GM19452 (cell line): Measurements from ENCODE around the gene TPST2.
"Not testable (repeated sequence)": the region's sequence is repeated elsewhere in the genome, so short reads cannot be mapped to it uniquely, and the experiment has no call there.

ENCODE experiments used
- ATAC-seq: cut with Tn5 transposase; IDR thresholded peaks from one replicate; pipeline ENCODE4 v1.9.1; 2021; ENCODE audit not compliant: unreplicated experiment

The TPST2 gene

DNA sequence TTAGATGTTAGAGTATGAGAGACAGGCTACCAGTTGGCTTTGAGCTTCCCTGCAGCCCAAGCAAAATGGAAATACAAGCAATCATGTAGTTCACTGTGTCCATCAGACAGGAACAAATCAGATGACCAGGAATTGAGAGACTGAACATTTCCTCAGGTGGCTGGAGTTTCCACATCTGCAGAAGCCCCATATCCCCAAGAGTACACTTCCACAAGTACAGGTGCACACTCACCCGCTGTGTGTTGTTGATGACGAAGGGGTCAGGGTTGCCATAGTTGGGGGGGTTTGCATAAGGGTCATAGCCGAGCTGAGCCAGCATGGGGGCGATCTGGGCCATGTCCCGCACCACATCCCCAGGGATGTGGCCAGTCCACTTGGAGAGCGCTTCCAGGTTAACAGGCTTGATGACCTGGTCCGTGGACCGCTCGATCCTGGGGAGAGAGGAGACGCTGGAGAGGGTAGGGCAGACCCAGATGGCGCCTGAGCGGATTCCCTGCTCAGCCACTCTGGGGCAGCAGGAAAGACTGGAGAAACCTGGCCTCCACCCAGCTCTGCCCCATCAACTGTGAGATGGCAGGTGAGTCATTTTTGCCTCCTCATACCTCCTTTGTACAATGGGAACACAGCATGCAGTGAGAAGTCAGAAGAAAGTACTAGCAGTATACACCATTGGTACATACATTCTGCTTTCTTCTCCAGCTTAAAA is 53.7 kb downstream of the TPST2 start:
- no peak for ATAC-seq

DNA sequence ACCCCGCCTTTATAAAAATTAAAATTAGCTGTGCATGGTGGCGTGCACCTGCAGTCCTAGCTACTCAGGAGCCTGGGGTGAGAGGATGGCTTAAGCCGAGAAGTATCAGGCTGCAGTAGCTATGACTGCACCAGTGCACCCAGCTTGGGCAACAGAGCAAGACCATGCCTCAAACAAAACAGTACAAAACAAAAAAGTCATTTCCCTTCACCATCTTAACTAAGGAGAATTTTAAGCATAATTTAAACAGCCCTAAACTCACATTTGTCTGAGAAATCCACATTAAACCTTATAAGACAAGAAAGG is 54.4 kb downstream of the TPST2 start:
- ATAC-seq, result no peak

DNA sequence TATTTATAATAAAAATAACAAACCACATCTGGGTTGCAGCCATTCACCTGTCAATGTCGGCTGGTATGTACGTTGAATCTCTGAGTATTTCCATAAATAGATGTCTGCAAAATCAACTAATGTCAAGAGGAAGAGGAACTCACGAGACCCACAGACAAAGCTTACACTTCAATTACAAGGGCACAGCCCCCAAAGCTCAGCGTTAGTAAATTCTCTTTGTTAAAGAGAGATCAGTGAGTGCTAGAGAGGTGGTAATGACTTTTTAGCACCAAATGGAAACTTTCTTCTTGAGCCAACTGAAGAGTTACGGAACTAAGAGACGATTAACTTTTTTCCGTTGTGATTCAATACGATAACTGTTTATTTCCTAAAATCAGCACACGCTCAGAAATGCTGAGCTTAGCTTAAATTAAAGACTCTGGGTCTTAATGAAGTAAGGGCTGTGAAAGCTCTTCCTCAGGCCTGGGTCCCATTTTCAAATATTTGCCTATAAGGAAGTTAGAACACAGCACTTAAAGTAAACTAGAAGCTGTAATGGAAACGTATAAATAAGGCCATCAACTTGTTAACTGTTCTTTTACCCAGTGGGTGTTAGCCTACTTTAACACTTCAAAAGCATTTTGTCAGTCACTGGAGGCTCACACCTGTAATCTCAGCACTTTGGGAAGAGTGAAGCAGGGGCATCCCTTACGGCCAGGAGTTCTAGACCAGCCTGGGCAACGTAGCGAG is 54.9 kb downstream of the TPST2 start:
- ATAC-seq, result no peak

DNA sequence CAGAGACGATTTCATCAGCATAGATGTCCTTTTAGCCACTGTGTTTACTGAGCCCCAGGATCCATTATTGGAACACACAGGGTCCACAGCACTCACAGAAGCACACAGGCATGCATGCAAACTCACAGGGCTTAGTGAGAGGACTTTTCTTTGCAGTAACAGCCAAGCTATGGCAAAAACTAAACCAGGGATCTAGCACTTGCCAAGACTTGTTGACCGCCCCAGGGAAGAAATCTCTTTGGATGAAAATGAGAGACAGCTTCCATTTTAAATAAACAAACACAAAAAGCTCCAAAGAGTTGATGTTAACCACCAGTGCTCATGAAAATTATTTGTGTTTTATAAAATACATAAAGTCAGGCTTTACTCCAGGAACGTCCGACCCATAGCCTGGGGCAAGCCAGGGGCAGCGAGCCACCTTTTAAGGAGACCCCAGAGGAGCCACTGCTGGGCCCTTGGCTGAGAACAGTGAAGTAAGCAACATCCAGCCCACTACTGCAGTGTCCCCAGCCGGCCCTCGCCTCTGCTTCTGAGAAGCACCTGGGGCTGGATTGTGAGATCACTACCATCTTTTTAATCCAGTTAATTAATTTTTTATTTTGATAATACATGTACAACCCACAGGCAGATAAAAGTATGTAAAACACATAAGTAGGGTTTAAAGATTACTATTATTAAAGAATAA is 55.6 kb downstream of the TPST2 start:
- ATAC-seq, result no peak

DNA sequence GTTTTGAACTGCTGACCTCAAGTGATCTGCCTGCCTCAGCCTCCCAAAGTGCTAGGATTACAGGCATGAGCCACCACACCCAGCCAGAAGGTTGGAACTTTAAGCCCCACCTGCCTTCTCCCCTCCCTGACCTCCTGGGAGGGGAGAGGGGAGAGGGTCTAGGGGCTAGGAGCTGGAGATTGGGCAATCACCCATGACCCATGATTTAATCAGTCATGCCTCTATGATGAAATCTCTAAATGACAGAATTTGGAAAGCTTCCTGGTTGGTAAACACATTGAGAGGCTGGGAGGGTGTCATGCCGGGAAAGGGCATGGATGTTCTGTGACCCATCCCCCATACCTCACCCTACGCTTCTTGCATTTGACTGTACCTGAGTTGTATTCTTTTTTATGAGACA is 60.6 kb downstream of the TPST2 start:
- ATAC-seq, result no peak

DNA sequence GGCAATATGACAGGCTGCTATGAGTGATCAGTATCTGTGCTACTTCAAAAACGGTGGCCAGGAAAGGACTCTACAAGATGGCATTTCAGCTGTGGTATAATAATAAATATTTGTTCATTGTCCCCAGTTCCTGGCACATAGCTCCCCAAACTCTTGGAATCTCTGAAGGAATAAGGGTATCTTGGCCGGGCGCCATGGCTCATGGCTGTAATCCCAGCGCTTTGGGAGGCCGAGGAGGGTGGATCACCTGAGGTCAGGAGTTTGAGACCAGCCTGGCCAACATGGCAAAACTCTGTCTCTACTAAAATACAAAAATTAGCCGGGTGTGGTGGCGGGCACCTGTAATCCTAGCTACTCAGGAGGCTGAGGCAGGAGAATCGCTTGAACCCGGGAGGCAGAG is 61.4 kb downstream of the TPST2 start:
- ATAC-seq, result not testable (repeated sequence)

DNA sequence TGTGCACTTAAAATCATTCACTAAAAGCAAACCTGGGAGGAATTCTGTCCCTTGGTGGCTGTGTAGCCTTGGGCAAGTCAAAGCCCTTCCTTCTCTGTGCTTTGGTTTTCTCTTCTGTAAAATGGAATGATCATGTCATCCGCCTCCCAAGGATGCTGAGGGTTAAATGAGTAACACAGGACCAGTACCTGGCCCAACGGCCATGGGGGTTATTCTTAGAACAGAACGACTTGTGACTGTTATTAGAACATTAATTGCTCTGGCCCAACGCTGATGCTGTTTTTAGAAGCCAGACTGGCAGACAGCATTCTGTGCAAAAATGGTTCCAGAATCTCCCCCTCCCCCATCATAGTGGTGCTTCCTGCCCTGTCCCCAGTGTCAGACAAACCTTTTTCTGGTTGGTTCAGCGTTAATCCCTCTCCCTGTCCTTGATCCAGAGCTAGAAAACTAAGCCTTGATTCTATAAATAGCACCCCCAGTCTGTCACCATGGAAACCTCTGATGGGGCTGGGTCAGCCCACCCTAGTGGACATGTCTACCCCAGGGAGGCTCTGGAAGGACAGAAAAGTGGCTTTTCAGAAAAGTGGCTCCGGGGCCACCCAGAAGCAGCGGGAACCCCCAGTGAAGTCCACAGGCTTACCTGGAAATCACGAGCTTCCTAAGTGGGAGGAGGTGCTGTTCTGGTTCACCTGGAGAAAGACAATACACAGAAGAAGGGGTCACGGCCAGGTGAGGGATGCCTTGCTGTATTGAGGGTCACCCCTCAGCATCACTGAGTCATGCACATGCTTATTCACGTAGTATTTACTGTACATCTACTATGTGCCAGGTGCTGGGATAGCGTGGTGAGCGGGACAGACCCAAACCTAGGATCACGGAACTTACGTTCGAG is 62.1 kb downstream of the TPST2 start:
- no peak for ATAC-seq

DNA sequence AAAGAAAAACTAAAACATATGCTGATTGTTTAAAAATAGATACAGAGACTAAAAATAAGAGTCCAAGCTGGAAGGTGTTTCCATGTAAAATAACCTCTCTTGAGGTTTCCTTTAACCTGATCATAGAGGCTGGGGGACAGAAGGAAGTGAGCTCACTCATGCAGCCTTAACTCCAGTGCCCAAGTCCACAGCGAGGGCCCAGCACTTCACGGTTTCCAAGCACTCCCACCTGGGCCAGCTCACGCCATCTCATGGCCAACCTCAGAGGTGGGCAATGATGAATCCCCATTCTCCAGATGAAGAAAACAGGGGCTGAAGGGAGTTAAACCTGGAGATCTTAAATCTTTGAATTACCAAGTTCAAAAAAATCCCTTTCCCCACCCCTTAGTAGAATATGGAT is 62.8 kb downstream of the TPST2 start:
- no peak for ATAC-seq

DNA sequence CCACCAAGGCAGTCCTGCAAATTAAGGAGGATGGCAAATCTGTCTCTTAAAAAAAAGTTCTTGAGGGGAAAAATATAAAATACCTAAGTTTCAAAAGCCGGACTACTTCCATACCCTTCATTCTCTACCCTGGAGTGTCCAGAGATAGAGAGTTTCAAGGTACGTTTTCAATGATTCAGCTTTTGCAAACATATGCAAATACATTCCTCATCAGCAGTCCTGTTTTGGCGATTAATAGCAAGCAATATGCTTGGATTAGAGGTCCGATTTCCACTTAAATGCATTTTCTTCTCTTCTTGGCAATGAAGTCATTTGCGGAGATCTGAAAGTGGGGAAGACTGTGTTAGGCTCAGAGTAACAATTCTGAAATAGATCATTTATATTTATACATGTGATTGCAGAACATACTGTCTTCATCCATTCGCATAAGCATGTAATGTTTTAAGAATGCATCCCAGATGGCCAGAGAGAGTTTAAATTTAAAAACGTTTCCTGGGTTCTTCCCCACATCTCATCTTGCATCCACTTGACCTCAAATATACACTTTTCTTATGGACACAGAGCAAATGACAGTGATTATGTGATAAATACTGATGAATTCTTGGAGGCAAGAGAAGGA is 63.9 kb downstream of the TPST2 start:
- no peak for ATAC-seq

DNA sequence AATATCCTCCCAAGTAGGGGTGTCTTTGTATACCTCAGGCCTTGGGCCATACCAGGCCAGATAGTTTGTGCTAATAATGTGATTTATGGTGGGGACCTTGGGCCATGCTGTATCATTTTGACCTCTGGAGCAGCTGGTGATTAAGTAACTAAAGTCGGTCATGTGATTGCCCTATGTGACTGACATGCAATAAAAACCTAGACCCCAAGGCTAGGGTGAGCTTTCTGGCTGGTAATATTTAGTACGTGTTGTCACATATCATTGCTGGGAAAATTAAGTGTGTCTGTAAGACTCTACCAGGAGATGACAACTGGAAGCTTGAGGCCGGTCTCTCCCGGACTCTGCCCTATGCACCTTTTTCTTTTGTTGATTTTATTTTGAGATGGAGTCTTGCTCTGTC is 65.1 kb downstream of the TPST2 start:
- no peak for ATAC-seq

DNA sequence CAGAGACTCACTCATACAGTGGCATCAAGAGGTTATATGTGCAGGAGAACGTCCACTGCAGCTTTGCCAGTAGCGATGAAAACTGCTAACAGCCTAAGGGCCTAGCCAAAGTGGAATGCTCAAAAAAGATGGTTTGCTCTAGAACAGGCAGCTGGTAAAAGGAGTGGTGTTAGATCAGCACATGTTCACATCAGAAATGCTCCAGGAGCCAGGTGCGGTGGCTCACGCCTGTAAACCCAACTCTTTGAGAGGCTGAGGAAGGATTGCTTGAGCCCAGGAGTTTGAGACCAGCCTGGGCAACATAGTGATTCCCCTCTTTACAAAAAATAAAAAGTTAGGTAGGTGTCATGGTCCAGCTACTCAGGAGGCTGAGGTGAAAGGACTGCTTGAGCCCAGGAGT is 67.3 kb downstream of the TPST2 start:
- ATAC-seq, result no peak

DNA sequence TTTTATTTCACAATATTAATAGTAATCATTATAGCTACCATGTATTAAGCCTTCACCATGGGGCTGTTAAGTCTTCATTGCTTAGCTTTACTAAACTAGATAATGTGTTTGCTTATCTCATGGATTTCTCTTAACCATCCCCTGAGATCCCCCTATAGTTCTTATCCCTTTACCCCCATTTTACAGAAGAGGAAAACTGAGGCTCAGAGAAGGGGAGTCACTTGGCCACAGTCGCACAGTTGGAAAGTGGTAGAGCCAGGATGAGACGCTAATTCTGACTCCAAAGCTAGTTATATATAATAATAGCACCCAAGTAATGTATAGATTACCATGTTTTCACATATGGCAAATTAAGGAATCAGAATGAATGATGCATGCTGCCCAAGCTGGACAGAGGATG is 67.9 kb downstream of the TPST2 start:
- ATAC-seq, result no peak

DNA sequence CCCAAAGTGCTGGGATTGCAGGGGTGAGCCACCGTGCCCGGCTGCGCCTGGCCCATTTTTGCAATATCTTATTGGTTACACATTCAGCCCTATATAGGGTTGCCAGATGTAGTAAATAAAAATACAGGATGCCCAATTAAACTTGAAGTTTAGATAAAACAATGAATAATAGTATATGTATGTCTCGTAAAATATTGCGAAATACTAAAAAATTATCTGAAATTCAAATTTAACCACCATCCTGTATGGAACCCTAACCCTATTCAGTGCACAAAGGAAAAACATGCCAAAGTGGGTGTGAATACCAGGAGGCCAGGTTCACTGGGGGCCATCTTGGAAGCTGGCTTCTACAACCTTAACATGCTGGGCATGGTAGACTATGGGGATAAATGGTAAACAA is 72.5 kb downstream of the TPST2 start:
- no peak for ATAC-seq

DNA sequence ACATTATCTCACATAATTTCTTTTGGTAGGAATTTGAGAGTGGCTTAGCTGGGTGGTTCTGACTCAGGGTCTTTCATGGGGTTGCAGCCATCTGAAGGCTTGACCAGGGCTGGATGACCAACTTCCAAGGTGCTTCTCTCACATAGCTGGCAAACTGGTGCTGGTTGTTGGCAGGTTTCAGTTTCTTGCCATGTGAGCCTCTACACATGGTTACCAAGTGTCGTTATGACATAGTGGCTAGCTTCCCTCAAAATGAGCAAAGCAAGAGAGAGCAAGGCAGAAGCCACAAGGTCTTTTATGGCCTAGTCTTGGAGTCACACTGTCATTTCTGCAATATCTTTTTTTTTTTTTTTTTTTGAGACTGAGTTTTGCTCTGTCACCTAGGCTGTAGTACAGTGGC is 73.4 kb downstream of the TPST2 start:
- no peak for ATAC-seq

DNA sequence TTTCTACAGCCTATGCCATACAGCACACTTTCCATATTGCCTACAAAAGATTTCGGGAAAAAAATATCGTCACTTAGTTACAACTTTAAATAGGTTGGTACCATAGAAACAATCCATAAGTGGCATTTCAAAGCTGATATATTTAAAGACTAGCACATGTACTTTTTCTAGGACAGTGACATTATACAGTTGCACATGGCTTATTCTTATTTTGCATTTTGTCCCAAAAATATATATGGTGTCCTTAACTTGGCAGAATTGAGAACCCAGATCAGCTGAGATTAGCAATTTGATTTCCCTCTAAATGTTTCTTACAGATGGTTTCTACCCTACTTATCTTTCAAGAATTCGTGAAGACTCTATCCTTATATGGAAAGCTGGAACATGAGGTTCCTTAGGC is 74.0 kb downstream of the TPST2 start:
- no peak for ATAC-seq

DNA sequence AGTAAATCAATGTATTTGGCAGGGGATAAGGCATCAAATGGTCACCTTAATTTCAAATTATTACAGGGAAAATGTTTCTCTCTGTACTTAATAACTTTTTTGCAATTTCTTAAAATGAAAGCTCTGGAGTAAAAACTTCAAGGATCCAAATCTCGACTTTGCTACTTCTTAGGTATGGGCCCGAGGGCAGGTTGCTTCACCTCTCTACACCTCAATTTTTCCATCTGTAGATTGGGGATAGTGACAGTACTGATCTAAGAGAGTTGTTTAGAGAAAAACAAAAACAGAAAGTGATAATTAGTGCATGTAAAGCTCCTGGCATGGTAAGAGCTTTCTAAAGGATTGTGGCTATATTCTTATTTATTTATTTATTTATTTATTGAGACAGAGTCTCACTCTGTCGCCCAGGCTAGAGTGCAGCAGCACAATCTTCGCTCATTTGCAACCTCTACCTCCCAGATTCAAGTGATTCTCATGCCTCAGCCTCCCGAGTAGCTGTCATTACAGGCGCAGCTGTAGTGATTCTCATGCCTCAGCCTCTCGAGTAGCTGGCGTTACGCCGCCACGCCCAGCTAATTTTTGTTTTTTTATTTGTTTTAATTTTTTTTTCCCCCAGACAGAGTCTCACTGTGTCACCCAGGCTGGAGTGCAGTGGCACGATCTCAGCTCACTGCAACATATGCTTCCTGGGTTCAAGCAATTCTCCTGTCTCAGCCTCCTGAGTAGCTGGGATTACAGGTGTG is 75.3 kb downstream of the TPST2 start:
- no peak for ATAC-seq

DNA sequence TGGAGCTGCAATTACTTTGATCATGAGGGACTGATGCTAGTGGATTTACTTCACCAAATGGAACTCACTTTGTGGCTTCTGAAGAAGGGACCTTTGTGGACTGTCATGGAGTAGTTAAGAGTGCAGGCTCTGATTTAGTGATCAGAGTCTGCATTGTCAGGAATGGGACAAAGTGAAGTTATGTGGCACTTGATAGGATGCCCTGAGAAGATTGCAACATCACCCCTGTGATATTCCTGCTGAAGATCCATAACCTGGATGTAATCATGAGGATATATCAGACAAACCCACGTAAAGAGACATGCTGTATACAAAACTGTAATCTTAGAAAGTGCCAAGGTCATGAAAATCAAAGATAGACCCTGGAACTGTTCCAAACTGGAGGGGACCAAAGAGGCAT is 76.1 kb downstream of the TPST2 start:
- ATAC-seq, result no peak

DNA sequence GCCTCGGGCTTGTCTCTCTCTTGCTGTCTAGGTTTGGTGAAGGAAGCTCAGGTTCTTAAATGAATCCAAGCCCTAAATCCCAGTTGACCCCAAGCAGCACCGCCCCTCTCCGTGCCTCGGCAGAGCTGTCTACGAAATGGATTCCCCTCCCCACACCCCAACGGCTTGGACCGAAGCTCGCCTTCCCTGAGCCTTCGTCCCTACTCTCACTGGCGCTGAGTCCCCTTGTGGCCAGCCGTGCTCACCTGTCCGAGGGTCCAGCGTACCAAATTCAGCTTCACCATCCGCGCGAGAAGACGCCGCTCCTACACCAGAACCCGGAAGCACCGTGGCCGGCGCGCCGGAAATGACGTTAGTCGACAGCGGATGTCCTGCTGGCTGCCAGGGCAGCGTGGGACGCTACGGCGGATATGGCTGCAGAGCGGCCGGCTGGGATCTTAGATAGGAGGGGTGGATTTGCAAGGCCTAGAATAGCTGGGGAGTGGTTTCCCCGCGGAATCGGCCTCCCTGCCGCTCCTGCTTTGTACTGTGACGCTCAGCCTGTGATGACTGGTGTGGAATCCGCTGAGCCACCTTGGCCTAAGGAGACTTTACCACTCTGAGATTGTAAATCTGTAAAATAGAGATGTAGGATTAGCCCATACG is 77.7 kb downstream of the TPST2 start, which contains the start of gene TFIP11:
Gene TFIP11, minus strand, starts transcription at position 325 of the 645 bp plus-strand sequence. CDS start 2,201 bp downstream, outside the sequence.
- peak; percentile 94 for ATAC-seq

DNA sequence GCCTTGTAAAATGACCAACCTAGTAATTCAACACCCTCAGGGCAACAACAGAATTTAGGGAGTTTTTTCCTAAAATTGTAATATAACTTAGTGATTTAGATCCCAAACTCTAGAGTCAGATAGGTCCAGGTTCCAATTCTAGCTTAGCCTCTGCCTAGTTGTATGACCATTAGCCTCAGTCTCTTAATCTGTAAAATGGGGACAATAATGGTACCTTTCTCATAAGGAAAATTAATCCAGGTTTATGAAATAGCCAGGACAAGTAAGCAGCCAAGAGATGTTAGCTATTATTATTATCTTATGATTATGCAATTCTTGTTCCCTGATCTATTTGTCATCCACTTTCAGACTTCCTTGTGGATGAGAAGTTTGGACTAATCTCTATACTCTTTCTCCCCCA is 81.8 kb downstream of the TPST2 start:
- ATAC-seq, result no peak

DNA sequence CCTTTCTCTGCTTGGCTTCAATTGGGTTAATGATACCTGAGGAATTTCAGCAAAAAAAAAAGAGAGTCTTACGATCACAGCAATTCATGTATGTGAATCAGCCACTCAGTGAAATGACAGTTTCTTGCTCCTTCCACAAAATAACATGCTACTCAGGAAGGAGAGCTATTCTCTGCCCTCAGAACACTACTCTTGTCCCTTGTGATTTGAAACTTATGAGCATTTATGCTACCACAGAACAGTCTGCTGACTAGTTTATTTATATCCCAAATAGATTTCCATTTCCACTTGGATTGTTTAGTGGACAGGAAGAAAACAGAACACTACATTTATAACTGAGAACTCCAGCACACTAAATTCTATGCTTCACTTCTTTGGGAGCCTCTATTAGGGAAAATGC is 86.2 kb downstream of the TPST2 start:
- no peak for ATAC-seq
